Activated CD4-positive, alpha-beta T cell treated with anti-CD3 and anti-CD28 coated beads, Interleukin-2, amount 50 U/mL, for 4 hours (primary cell): ENCODE measurements around the gene STAG2.
"Not testable (repeated sequence)": the region's sequence is repeated elsewhere in the genome, so short reads cannot be mapped to it uniquely, and the experiment has no call there.

Source experiments
- DNase-seq, 2 experiments: peaks; one replicate each; pipeline ENCODE4 v3.0.0-alpha.2; 2020

The STAG2 gene

GRCh38 chrX:124045109-124045508 lies 83.6 kb downstream of the STAG2 start:
- DNase-seq, result no peak

DNA sequence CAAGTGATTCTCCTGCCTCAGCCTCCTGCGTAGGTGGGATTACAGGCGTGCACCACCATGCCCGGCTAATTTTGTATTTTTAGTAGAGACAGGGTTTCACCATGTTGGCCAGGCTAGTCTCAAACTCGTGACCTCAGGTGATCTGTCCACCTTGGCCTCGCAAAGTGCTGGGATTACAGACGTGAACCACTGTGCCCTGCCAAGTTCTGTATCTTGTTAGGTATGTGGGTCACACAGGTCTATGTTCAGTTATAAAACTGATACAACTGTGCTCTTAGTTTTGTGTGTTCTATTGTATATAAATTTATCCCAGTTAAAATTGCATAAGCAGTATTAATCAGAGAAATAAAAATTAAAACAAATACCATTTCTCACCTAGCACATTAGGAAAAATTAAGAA lies 122.9 kb downstream of the STAG2 start:
- DNase-seq, result not testable (repeated sequence)

DNA sequence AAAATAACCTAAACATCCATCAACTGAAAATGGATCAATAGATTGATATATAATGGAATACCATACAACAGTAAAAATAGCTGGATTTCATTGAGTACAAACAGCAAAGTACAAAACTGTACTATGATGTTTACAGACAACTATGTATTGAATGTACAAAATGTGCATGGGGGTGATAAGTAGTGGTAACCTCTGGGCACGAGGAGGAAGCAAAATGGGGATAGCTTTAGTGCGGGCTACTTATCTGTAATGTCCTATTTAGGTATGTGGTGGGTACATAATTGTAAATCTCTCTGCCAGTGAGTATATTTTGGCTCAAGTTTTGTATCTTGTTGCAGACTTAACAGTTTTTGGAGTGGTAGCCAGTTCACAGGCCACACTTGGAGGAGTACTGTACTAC lies 123.6 kb downstream of the STAG2 start:
- DNase-seq, result no peak

GRCh38 chrX:124086411-124086810 lies 124.9 kb downstream of the STAG2 start:
- DNase-seq, result peak; percentile 5 to 23

- DNase-seq, result no peak
These were observed 125.7 kb downstream of the STAG2 start for GRCh38 chrX:124087000-124087746.

GRCh38 chrX:124093222-124093621 lies 131.7 kb downstream of the STAG2 start:
- DNase-seq, result no peak

DNA sequence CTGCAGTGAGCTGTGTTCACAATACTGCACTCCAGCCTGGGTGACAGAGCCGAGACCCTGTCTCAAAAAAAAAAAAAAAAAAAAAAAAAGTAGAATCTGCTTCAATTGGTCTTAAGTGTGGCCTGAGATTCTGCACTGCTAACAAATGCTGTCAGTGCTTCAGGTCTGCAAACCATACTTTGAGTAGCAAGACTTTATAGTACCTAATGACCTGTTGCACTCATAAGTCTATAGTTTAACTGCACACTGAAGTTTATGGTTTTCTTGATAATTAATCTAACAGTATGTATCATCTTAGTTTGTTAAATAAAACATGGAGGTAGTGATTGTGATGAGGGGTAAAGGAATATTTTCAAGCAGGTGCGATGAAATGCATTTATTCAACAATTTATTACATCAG lies 135.6 kb downstream of the STAG2 start:
- no peak for DNase-seq

DNA sequence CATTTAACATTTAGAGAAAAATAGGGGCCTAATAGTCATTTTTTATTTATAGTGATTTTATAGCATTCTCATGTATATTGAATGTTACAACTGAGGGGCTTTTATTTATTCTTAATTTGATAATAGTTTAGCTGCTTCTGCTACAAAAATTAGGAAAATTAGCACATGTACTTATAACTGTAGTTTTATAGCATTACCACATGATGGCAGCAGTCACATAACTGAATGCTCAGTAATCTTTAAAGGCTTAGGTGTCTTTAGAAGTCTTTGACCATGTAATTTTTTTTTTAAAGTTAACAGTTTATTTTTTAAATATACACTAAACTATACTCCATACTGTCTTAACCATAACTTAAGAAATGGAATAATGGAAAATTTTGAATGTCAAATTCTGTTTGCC lies 136.6 kb downstream of the STAG2 start:
- DNase-seq, result no peak

- no peak for DNase-seq
These were observed 142.5 kb downstream of the STAG2 start for GRCh38 chrX:124103966-124104365.

- not testable (repeated sequence) for DNase-seq
These were observed 143.0 kb downstream of the STAG2 start for GRCh38 chrX:124104512-124104911.

DNA sequence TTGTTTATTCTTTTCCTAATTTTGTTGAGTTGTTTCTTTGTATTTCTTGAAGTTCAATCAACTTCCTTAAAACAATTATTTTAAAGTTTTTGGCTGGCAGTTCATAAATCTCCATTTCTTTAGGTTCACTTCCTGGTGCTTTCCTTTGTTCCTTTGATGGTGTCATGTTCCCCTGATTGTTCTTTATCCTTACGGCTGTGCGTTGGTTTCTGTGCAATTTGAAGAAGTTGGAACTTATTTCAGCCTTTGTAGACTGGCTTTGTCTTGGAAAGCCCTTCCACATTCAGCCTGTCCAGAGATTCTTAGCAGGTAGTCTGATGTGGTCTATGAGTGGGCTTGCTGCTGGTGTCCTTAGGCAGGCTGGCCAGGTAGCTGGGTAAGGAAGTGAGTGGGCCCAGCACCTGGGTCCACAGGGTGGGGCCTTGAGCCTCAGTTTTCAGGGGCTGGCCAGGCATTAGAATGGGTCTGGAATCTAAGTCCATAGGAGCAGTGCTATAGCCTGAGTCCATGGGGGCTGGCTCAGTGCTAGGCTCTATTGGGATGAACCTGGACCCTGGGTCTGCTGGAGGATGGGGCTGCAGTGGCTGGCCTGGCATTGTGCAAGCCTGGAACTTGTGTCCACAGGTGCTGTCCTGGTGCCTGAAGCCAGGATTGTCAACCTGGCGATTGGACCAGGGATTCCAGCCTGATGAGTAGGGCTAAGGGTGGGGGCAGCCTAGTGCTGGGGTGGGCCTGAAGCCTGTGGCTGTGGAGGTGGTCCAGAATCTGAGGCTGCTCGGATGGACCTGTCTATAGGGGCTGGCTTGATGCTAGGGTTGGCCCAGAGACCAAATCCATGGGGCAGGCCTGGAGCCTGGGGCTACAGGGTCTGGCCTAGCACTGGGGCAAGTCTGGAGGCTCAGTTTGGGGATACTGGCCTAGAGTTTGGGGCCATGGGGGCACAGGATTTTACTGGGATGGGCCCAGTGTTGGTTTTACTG lies 152.4 kb downstream of the STAG2 start:
- DNase-seq, result no peak

DNA sequence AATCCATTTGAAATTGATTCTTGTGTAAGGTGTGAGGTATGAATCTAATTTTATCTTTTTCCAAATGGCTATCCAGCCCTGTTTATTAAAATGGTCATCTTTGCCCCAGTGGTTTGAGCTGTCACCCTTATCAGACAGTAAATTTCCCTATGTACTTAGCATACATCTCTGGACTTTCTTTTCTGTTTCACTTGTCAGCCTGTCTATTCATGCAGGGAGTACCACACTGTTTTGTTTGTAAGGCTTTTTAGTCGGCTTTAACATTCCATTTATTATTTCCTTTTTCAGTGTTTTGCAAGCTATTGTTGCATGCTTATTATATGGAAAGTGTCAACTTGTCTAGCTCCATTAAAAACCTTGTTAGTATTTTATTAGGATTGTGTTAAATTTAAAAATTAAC lies 155.8 kb downstream of the STAG2 start:
- DNase-seq, result no peak

DNA sequence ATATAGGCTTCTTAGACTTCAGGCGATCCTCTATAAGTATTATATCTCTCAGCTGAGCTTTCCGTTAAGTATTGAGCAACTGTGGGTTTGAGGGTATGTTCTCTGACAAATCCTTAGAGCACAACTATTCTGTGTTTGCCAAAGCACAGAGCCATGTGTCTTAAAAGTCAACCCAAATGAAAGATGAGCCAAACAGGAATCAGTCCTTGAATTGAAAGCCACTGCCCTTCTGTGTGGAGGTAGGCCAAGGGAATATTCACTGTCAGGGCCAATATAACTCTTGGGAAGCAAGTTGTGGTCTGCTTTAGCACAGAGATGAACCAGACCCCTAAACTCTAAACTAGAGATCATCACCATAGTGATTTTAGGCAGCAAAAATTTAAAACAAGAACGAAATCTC lies 164.0 kb downstream of the STAG2 start:
- no peak for DNase-seq

DNA sequence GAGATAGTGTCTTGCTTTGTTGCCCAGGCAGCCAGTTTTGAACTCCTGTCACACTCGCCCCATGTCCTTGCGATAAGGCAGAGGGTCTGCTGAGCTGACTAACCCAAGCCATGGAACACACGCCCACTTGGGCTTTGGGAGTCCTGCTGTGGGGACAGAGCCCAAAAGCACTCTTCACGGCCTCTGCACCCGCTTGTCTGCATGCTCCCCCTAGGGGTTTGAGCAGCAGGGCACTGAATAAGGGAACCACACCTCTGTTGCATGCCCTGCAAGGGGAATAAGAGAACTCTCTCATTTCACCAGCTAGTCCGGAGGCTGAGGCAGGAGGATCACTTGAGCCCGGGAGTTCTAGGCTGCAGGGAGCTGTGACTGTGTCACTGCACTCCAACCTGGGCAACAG lies 166.0 kb downstream of the STAG2 start:
- no peak for DNase-seq

- not testable (repeated sequence) for DNase-seq
These were observed 170.9 kb downstream of the STAG2 start for GRCh38 chrX:124132437-124132836.

DNA sequence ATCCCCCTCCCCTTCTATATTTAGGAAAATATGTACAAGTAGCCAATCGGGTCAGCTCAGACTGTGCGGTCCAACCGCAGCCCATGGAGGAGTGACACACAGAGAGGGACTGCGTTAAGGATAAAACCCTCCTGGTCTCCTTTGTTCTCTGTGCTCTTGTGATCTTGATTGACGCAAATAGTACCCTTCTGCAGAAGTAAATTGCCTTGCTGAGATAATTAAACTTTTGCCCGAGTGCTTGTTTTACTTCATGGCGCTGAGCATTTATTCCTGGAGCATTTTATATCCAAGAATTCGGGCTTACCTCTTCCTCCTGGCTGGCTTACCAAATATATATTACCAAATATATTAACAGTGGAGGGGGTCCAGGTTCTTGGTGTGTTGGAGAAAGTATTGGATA lies 184.2 kb downstream of the STAG2 start:
- DNase-seq, result no peak

DNA sequence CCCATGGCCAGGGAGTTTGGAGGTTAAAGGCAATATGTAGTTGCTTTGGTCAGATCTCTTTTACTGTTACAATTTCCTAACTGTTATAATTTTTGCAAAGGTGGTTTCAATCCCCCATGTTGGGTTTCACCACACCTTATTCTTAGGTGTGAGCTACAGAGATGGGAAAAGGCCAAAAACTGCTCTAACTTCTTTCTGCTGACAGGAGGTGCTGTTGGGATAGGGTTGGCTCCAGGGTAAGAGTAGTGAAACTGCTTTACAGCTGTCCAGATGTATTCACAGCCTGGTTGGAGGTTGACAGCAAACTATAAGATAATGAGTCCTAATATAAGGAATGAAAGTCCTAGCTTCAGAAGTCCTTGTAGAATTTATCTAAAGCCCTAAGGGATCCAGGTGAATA lies 189.7 kb downstream of the STAG2 start:
- DNase-seq, result no peak
